ENCODE results near the gene CDKN2B-AS1. TPM values are rescaled to one million over a fixed set of nuclear protein-coding genes. Genes with fewer than 3 reads are reported as not detected.

The CDKN2B-AS1 gene
- total RNA-seq, 2 donors from 2014 or later = not detected

DNA sequence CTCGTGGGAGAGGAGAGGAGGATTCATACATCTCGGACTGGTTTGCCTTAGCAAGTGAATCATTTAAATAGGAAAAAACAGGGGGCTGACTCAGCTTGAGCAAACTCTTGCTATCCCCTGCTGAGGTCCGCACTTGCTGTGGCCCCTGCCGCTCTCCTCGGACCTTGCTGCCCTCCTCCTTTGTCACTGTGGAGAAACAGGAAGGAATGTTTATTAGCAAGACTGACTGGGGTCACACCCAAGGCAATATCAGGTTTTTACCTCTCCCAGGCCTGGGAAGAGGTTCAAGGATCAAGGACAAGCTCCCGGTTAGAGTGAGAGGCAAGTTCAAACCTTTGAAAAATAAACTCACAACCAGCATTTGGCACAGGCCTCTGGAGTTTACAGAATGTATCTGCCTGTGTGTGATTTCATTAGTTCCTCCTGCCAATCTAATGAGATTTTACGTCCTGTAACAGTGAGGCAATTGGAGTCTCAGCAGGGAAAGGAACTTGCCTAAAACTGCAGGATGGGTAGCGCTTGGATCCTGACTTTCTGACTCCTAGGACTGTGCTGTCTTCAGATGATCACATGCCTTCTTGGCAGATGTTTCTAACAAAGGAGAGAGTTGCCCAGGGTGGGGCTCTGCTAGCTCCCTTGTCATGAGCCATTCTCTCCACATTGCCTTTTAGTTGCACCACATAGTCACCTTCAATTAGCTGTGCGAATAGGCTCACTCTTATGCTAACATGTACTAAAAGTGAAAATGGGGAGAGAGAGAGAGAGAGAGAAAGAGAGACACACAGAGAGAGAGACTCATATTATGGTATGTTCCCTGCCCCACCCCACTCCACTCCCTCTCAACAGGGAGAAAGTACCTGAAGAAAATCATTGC, 123.2 kb downstream of the CDKN2B-AS1 start:
- Histone ChIP-seq H3K4me1 (no peaks in the 10 kb centered on the region), H3K4me3 (no peak overlapping the region), H3K27ac (no peak overlapping the region), H3K9me3 (peaks cover 0 to 5% of the 10 kb centered on the region in 2 donors), H3K36me3 (no peaks in the 10 kb centered on the region), H3K27me3 (no peaks in the 10 kb centered on the region)
- TF ChIP-seq CTCF (IDR thresholded peaks at IDR 0.05) = no peak
- DNase-seq (ENCODE audit: low spot score) = no peak

DNA sequence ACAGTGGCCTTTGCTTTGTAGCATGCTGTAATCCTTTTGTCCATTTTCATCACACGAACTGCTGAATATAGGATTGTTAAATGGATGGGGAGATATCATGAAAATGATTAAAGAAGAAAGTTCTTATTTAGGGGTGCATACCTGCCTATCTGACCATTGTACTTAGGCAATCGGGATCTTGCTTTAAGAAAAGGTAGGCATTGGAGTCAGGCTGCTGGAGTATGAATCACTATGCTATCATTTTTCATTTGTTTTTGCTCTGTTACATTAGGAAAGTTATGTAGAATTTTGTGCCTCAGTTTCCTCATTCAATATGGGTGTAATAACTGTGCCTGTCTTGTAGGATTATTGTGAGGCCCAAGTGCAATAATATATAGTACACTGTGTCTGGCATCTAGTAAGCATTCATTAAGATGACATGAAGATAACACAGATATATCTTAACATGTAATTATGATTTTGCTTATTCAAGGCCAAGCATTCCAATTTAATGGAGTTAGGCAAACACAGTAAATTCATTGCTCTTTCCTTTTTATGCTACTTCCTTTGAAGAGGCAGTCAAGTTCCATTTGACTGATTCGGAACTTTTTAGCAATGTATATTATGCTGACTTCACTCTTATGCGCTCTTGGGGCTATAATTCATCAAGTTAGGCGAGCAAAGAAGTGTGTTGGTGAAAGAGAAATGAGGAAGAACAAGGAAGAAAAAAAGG, 124.4 kb downstream of the CDKN2B-AS1 start:
- peaks cover 0 to 17% of the 10 kb centered on the region in 2 donors for H3K9me3 ChIP-seq
- no peak overlapping the region for H3K4me3 ChIP-seq
- TF ChIP-seq CTCF (IDR thresholded peaks at IDR 0.05) = no peak
- H3K27me3 ChIP-seq = no peaks in the 10 kb centered on the region
- no peak for DNase-seq (ENCODE audit: low spot score)
- H3K36me3 ChIP-seq = no peaks in the 10 kb centered on the region
- H3K4me1 ChIP-seq = no peaks in the 10 kb centered on the region
- H3K27ac ChIP-seq = no peak overlapping the region

DNA sequence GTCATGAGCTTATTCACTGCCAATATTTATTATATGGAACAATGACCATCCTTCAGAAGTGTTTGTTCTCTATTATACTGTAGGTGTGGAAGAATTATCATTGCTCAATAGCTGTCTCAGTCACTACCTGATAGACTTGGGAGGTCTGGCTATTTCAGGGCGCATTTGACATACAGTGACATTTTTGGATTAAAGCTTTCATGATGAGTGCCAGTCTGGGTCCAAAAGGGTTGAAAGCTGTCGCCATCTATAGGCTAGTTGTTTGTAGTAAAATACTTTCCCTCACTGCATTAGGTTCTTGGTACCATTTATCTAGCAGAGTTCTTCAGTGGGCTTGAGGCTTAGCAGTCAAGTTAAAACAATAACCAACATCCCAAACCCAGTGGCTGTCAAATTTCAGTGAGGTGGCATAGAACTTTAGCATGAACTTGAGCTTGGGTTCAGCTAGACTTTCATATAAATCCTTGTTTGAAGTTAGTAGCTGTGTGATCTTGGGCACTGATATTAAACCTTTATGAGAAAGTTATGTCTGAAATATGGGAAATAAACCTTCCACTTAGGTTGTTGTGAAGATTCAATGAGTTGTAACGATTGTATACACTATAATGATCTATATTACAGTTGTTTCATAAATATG, 125.0 kb downstream of the CDKN2B-AS1 start:
- Histone ChIP-seq H3K9me3 (peaks cover 0 to 17% of the 10 kb centered on the region in 2 donors), H3K4me1 (no peaks in the 10 kb centered on the region), H3K4me3 (no peak overlapping the region), H3K27ac (no peak overlapping the region), H3K36me3 (no peaks in the 10 kb centered on the region), H3K27me3 (no peaks in the 10 kb centered on the region)
- DNase-seq (ENCODE audit: low spot score) = no peak
- peak in 1 of 2 donors; percentile 49 for TF ChIP-seq CTCF (IDR thresholded peaks at IDR 0.05)

GRCh38 chr9:22120159-22120549, 125.6 kb downstream of the CDKN2B-AS1 start:
- Histone ChIP-seq H3K27me3 (no peaks in the 10 kb centered on the region), H3K36me3 (no peaks in the 10 kb centered on the region), H3K9me3 (peaks cover 0 to 17% of the 10 kb centered on the region in 2 donors), H3K27ac (no peak overlapping the region), H3K4me3 (no peak overlapping the region), H3K4me1 (no peaks in the 10 kb centered on the region)
- no peak for TF ChIP-seq CTCF (IDR thresholded peaks at IDR 0.05)
- no peak for DNase-seq (ENCODE audit: low spot score)

GRCh38 chr9:22120595-22120994, 126.0 kb downstream of the CDKN2B-AS1 start:
- H3K36me3 ChIP-seq = no peaks in the 10 kb centered on the region
- peaks cover 0 to 17% of the 10 kb centered on the region in 2 donors for H3K9me3 ChIP-seq
- no peak for TF ChIP-seq CTCF (IDR thresholded peaks at IDR 0.05)
- H3K27ac ChIP-seq = no peak overlapping the region
- H3K4me3 ChIP-seq = no peak overlapping the region
- no peaks in the 10 kb centered on the region for H3K27me3 ChIP-seq
- DNase-seq (ENCODE audit: low spot score) = no peak
- no peaks in the 10 kb centered on the region for H3K4me1 ChIP-seq

All from right atrium auricular region (tissue), 2 donors.